GM19328 (cell line): ENCODE results near the gene PPP2R5C.
"Not testable (repeated sequence)": the region's sequence is repeated elsewhere in the genome, so short reads cannot be mapped to it uniquely, and the experiment has no call there.

Experiments
- ATAC-seq: cut with Tn5 transposase; IDR thresholded peaks from one replicate; pipeline ENCODE4 v1.9.1; 2021; ENCODE audit warnings: mild to moderate bottlenecking, moderate library complexity; ENCODE audit not compliant: unreplicated experiment

PPP2R5C gene

GRCh38 chr14:101761032-101761880 is at the start of gene PPP2R5C:
Gene PPP2R5C (plus strand): TSS chr14:101761709. CDS start chr14:101761894, 185 bp downstream.
- peak; percentile 57 for ATAC-seq

- ATAC-seq, result not testable (repeated sequence)
These were observed 49.7 kb upstream of the PPP2R5C start for GRCh38 chr14:101711857-101712233.

GRCh38 chr14:101712341-101712740 is 49.2 kb upstream of the PPP2R5C start:
- ATAC-seq, result not testable (repeated sequence)

GRCh38 chr14:101713091-101713490 is 48.4 kb upstream of the PPP2R5C start:
- not testable (repeated sequence) for ATAC-seq

GRCh38 chr14:101713621-101714349 is 47.7 kb upstream of the PPP2R5C start:
- no peak for ATAC-seq

GRCh38 chr14:101714394-101714793 is 47.1 kb upstream of the PPP2R5C start:
- ATAC-seq, result no peak

- ATAC-seq, result no peak
These were observed 46.1 kb upstream of the PPP2R5C start for GRCh38 chr14:101715210-101716076.

- no peak for ATAC-seq
These were observed 45.2 kb upstream of the PPP2R5C start for GRCh38 chr14:101716077-101716950.

GRCh38 chr14:101716956-101717662 is 44.4 kb upstream of the PPP2R5C start:
- ATAC-seq, result no peak

GRCh38 chr14:101717663-101718490 is 43.6 kb upstream of the PPP2R5C start:
- no peak for ATAC-seq

GRCh38 chr14:101719045-101719645 is 42.4 kb upstream of the PPP2R5C start:
- no peak for ATAC-seq

- no peak for ATAC-seq
These were observed 41.8 kb upstream of the PPP2R5C start for GRCh38 chr14:101719708-101720107.

- ATAC-seq, result no peak
These were observed 40.4 kb upstream of the PPP2R5C start for GRCh38 chr14:101721111-101721510.

GRCh38 chr14:101721951-101722661 is 39.4 kb upstream of the PPP2R5C start:
- no peak for ATAC-seq

GRCh38 chr14:101723061-101723595 is 38.4 kb upstream of the PPP2R5C start:
- ATAC-seq, result no peak

GRCh38 chr14:101725652-101726051 is 35.9 kb upstream of the PPP2R5C start:
- not testable (repeated sequence) for ATAC-seq

GRCh38 chr14:101726295-101726953 is 35.1 kb upstream of the PPP2R5C start:
- no peak for ATAC-seq
